DMS79 treated with DMSO at 0.1 percent for 48 hours (cell line): ENCODE data around the gene CNTNAP4.

Source experiments
- DNase-seq: peaks from one replicate; lab custom pipeline; 2025; lab: John Stamatoyannopoulos, UW

Gene CNTNAP4

GRCh38 chr16:76396977-76397376, 119.8 kb downstream of the CNTNAP4 start:
- no peak for DNase-seq

DNA sequence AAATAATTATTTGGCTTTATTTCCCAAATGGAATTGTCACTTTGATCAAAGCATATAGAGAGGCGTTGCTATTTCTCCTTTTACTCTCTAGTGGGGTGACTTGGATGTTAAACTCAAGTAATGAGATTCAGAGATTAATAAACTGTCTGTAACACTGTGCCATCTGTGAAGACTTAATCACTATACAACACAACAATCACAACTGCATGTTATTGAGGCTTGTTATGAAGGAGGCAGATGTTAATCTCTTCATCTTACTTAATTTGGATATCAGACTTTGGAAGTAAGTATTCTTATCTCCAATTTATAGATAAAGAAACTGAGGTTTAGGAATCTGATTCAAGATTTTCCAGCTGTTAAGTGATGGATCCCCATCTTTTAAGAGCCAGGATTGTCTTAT, 132.5 kb downstream of the CNTNAP4 start:
- DNase-seq, result no peak

- DNase-seq, result no peak
These were observed 144.4 kb downstream of the CNTNAP4 start for GRCh38 chr16:76421571-76421970.

DNA sequence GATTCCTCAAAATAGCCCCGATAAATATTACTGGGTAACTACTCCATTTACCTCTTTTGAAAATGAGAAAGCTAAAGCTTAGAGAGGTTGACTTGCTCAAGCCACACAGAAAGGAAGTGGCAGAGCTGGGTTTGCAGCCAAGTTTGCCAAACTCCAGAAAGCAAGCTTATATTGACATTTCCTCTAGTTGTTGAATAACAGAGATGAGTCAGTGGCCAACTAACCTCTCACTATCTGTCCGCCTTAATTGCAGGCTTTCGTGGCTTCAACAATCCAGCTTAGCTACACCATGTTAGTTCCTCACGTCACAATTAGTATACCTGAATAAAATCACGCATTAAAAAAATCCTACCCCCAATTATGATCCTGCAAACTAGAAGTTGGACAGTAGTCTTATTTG, 151.7 kb downstream of the CNTNAP4 start:
- DNase-seq, result no peak

DNA sequence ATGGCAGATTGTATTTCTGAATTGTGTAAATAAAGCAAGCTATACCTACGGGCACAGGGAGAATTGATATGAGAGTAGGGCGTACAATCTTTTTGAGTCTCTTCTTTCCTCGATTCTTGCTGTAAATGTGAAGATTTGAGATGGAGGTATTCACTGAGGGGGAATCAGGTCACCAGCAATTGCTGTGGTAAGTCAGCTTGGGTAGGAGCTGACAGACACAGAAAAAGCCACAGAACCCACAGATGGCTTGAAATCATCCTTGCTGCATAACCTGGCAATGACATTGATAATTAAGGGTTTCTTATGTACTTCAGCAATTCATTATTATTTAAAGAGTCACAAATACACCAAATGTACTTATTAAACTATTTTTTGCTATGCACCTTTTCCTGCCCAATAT, 164.2 kb downstream of the CNTNAP4 start:
- DNase-seq, result no peak

GRCh38 chr16:76441876-76442275, 164.7 kb downstream of the CNTNAP4 start:
- no peak for DNase-seq

DNA sequence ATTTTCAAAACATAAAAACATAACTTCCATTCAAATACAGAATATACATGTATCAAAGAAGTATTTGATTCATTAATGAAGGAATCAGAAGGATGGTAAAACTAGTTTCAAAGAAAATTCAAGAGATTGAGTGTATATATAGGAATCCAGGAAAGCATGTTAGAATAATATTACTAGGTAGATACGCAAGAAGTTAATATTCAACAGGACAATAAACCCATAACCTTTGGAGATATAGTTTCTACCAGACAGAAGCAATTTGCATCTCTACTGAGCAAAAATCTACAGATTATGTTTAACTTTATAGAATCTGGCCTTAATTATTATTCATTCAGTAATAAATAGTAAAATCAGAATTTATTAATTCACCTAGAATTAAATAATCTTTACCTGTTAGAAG, 166.8 kb downstream of the CNTNAP4 start:
- no peak for DNase-seq

DNA sequence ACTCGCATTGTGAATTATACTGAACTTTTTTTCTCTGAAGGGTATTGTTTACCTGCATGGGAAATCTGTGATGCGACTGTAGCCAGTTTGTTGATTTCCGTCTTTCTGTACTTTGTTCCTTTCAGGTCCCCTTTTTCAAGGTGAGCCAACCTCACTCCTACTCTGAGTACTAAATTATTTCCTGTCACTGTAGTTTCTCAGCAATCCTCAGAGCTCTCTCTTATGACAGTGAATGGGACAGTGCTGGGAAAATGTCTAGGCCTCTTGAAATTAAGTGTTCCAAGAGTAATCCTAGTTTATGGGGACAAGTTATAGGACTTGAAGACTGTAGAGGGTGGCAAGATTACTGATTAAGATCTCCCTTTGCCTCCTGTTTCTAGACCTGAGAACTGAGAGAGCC, 167.6 kb downstream of the CNTNAP4 start:
- DNase-seq, result no peak

DNA sequence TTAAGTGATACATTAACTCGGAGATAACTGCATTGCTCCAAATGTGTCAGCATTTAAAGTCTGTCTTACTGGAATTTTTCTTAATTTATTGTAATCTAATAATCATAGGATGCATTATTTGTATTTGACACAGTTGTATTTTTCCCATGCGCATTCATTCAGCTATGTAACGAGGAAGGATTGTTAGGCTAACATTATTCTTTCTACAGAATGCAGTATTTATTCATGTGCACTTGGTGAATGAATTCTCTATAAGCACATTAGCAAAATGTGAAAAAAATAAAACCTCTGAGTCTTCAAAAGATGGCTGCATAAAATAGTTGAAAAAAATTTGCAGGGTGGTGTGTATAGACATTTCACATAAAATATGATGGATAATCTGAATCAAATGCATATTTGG, 168.6 kb downstream of the CNTNAP4 start:
- DNase-seq, result no peak

DNA sequence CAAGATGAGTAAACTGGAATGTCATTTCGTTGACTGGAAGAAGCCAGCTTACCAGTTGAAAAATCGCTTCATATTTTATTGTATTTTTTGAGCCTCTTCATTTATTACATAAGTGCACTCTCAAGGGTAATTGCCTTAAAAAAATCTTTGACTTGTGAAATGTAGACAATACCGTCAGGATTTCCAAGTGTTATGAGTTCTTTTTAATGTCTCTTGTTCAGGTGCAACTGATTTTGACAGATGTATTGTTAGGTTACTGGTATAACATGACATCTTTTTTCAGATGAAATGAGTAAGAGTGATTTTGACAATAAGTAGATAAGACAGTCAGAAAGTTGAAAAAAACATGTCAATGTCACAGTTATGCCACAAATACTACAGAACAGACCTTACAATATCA, 169.1 kb downstream of the CNTNAP4 start:
- DNase-seq, result no peak

GRCh38 chr16:76450890-76451289, 173.7 kb downstream of the CNTNAP4 start:
- no peak for DNase-seq

DNA sequence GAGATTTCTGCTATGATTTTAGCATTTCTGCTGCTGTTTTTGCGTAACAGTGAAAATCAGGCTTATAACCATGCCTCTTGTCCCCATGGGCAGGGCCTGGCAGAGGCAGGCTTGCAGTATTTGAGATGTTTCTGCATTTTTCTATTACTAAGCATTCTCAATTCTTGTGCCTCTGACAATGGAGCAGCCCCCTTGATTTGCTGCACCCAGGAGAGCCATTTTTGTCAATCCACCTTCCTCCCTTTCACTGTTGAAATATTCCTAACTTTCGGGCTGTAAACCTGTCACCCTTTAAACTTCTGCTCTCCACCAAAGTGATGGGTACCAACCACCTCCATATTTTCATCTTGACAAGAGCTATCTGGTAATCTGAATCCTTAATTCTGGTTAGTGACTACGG, 178.1 kb downstream of the CNTNAP4 start:
- no peak for DNase-seq

DNA sequence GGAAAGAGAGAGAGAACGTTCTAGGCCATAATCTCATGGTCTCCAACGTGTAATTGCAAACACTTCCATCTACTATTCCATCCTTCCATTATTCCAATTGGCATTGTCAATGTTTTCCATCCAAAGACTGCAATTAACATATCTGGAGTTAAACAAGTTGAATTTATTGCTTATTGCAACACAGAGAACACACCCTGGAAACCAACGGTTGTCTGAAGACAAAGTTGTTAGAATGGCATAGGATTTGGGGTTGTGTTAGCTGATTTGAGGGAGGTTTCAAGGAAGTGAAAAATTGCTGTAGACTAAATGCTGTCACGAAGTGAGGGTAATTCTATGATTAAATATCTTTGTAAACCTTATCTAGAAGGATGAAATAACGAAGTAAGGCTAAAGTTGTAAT, 178.8 kb downstream of the CNTNAP4 start:
- no peak for DNase-seq

DNA sequence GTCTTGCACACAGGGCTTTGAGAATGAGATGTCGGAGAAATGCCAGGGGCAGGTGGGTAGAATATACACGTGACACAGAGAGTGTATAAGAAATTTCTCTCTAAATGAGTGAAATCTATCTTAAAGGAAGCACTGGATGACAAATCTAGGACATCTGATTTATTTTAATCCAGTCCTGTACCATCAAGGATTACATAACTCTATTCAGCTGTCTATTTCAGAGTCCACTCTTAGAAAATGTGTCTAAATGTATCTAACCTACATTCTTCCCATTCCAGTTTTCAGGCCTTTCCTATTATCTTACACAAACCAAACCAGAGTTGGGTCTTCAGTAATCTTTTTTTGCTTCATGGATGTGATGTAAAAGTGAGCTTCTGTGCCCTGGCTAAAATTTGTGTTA, 181.9 kb downstream of the CNTNAP4 start:
- no peak for DNase-seq

DNA sequence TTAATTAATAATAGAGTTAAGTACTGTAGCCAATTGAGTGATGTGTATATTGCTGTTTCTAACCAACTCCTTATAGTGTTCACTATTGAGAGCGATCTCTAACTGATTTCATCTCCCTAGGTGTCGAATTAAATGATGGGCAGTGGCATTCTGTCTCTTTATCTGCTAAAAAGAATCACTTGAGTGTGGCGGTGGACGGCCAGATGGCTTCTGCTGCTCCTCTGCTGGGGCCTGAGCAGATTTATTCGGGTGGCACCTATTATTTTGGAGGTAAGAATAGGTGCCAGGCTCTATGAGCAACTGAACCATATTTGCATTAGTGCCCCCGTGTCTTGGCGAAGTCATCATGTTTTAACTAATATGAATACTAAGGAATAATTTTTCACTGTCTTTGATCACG, 184.6 kb downstream of the CNTNAP4 start:
- no peak for DNase-seq

GRCh38 chr16:76464955-76465620, 187.9 kb downstream of the CNTNAP4 start:
- no peak for DNase-seq

DNA sequence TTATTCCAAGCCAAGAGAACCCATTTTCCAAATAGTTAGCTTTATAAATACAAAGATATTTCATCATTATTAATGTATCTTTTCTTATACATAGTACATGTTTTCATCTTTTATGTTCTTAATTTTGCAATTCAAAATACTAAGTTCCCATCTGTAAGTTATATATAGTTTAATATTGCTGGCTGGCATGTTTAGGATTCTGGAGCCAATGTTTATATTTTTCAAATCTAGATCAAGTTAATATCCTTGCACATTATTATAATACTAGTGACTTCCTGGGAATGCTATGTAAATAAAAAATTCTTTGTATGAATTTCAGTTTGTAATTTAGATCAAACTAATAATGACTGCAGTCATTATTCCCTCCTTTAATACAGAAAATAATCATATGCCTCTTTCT, 189.7 kb downstream of the CNTNAP4 start:
- no peak for DNase-seq

DNA sequence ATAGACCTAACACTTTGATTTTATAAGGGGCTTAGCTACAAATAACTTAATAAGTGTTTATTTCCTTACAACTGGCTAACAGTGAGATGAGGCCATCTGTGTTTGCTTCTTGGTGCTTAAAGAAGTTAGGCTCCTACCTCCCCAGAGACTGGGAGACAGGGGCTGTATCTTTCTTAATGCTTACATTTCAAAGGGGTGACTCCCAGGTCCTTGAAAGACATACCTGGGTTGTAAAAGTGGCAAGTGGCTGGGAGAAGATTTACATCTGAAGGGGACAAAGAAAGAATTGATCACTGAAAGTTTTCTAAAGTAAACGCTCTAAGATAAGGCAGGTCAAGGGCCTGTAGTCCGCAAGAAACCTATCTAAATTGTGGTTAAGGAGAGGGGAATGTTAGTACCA, 196.8 kb downstream of the CNTNAP4 start:
- no peak for DNase-seq

DNA sequence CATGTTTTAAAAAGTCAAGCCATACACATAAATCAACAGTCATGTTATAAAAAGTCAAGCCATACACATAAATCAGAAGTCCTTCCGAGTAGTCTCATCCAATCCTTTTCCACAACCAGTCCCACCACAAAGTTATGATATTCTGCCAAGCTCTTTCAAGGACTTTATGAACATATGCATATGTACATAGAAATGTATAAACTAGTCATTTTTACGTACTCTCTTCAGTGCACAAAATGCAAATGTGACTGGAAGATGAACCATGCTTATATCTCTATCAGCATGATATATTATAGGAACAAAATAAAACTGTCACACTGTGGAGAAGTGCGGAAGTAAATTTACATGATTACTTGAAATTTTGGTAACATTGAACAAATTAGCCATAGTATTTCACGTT, 200.9 kb downstream of the CNTNAP4 start:
- DNase-seq, result no peak

DNA sequence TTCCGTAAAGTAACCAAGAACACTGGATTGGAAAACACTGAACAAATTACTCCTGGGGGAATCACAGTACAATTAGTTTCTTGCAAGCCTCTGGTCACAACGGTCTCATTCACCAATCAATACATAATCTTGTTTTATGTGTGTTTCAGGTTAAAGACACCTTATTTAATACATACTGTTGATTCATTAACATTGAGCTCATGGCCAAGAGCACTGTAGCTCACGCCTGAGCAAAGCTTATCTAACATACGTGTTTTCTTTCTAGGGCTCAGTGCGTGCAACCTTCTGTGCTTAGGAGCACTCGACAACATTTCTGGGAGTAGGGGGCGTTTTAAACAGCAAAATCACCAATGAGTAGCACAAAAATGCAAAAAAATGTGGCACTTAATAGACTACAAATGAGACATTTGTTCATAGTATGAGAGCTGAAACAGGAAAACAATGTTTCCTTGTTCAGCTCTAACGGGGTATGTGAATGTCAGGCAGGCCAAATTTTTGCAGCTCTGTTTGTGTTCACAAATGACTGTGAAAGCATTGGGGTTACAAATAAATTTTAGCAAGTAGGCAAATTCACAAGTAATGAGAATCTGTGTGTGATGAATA, 206.2 kb downstream of the CNTNAP4 start:
- DNase-seq, result no peak

DNA sequence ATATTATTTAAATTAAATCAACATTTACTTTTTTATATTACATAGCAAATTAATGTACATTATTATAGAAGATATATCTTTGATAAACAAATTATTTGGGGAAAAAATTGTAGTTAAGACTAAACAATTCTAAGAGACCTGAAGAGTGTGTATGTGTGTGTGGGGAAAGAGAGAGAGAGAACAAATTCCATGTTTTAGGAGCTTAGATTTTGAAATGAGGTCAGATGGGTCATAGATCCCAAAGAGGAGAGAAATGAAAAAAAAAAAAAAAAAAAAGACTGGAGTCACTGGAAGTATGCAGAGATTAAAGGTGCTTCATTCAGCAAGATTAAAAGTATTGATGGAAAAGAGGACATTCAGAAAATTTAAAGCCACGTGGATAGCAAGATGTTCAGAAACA, 206.8 kb downstream of the CNTNAP4 start:
- DNase-seq, result no peak

- DNase-seq, result no peak
These were observed 209.5 kb downstream of the CNTNAP4 start for GRCh38 chr16:76486740-76487139.

DNA sequence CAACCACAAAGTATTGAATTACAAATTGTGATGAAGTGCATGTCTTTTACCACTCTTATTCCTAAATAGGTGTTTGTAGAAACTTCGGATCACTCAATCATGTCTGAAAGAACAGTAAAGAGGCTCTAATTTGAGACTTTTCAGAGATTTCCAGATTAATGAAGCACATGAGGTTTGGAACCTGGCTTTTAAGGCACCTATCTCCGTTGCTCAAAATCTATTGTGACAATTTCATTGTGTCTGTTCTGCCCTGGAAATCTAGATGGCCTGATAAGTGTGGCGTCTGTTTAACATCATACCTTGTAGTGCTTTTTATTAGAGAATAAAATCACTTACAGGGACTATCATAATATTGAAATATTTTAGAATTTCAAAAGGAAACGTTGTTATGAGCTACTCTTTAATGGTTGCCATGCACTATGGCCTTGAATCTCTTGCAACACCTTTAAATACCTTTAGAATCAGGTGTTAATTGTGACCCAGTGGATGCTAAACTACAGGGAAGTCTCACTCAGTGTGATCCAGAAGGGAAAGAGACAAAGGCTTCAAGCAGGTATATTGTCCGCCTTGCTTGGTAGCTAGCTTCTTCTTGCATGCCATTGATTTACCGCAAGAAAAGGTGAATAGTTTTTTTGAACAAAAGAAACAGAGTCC, 210.3 kb downstream of the CNTNAP4 start:
- no peak for DNase-seq

GRCh38 chr16:76488065-76488417, 210.8 kb downstream of the CNTNAP4 start:
- DNase-seq, result no peak
